K562 (cell line): ENCODE data around the gene CNRIP1. TPM values are rescaled to one million over a fixed set of nuclear protein-coding genes. Genes with fewer than 3 reads are reported as not detected.

ENCODE experiments used
- MAZ ChIP-seq, 2 experiments: fragments of 450-650 bp in 1 of 2; sonication (generic) in 1 of 2; formaldehyde crosslinking; IDR thresholded peaks in 1 of 2; conservative IDR thresholded peaks in 1 of 2; 2 replicates each; pipeline versions ENCODE4 v1.4.0 to v1.5.0; 2020; ENCODE audit warnings: mild to moderate bottlenecking in 1 of 2, missing genetic modification reagents in 1 of 2
- MTF1 ChIP-seq: fragments of 250-450 bp; sonication (Bioruptor Pico); IDR thresholded peaks from 2 replicates; pipeline ENCODE4 v1.9.0; 2021; ENCODE audit warnings: moderate library complexity, mild to moderate bottlenecking, inconsistent platforms, borderline replicate concordance
- PHF8 ChIP-seq: fragments of 200-600 bp; sonication (generic); IDR thresholded peaks from 2 replicates; pipeline ENCODE4 v1.6.1; 2012; ENCODE audit warnings: mixed run types, mild to moderate bottlenecking, inconsistent platforms, low read length, moderate library complexity, borderline replicate concordance
- POLR2H ChIP-seq: IDR thresholded peaks from 2 replicates; pipeline ENCODE4 v1.6.1; 2016; ENCODE audit warnings: missing genetic modification characterization, low read depth, mild to moderate bottlenecking, control low read depth, missing compliant biosample characterization, moderate library complexity
- VEZF1 ChIP-seq: fragments of 200-800 bp; sonication (Bioruptor generic); IDR thresholded peaks from 2 replicates; pipeline ENCODE4 v1.6.1; 2017; ENCODE audit warnings: missing genetic modification characterization, missing compliant biosample characterization
- ZBTB49 ChIP-seq: sonication (generic); formaldehyde crosslinking; IDR thresholded peaks from 2 replicates; pipeline ENCODE4 v1.8.0; 2022; ENCODE audit warnings: missing genetic modification reagents, mild to moderate bottlenecking, borderline replicate concordance
- ZMIZ1 ChIP-seq, 2 experiments: fragments of 150-350 bp in 1 of 2; IDR thresholded peaks; 2 replicates each; pipeline ENCODE4 v1.6.1; 2012 to 2016; ENCODE audit warnings: low read depth in 2 of 2, low read length in 2 of 2, mild to moderate bottlenecking in 1 of 2, moderate library complexity in 1 of 2
- ZNF518B ChIP-seq: fragments of 250-450 bp; sonication (Bioruptor Pico); IDR thresholded peaks from 2 replicates; pipeline ENCODE4 v1.5.0; 2021; ENCODE audit warnings: mild to moderate bottlenecking, moderate library complexity
- ZNF589 ChIP-seq: fragments of 200-800 bp; sonication (Bioruptor generic); IDR thresholded peaks from 2 replicates; pipeline ENCODE4 v1.6.1; 2016; ENCODE audit warnings: low read depth, missing genetic modification characterization, missing compliant biosample characterization
- ZNF717 ChIP-seq: fragments of 250-450 bp; sonication (Bioruptor Pico); IDR thresholded peaks from 2 replicates; pipeline ENCODE4 v1.5.0; 2021
- polyA plus RNA-seq, 8 experiments: library from polyadenylated mRNA; depleted of rRNA in 4 of 8; stranded (reverse) in 5 of 8; unstranded in 3 of 8; fragments of >200 nt; fragmentation: Nextera tagmentation in 2 of 8; fragmentation: Illumina TruSeq in 1 of 8; extraction: Ambion mirVana in 2 of 8; extraction: Trizol in 1 of 8; gene quantifications; 2 replicates each; pipeline versions ENCODE4 v1.2.1 to v1.2.3, GENCODE V29; 2011 to 2014; ENCODE audit warnings: inconsistent platforms in 1 of 8, missing spikeins in 1 of 8
- total RNA-seq, 7 experiments: library from RNA; depleted of rRNA in 6 of 7; stranded (reverse); fragments of >200 nt in 6 of 7; fragmentation: Illumina TruSeq in 2 of 7; extraction: Trizol in 2 of 7; gene quantifications; 2 replicates each; pipeline versions ENCODE4 v1.2.1 to v1.2.3, GENCODE V29; 2011 to 2021; ENCODE audit warnings: low replicate concordance in 1 of 7
- TF ChIP-seq, protein P1 (sequence below): sonication (generic); IDR thresholded peaks from 2 replicates; pipeline ENCODE4 v1.6.1; 2016

CNRIP1 gene
- total and polyA plus RNA-seq, 9 of the 15 experiments (the other 6 are each of a cell fraction or from before 2014, with no cell fraction given) = 0.59 to 2.1 (median 1.5) TPM

DNA sequence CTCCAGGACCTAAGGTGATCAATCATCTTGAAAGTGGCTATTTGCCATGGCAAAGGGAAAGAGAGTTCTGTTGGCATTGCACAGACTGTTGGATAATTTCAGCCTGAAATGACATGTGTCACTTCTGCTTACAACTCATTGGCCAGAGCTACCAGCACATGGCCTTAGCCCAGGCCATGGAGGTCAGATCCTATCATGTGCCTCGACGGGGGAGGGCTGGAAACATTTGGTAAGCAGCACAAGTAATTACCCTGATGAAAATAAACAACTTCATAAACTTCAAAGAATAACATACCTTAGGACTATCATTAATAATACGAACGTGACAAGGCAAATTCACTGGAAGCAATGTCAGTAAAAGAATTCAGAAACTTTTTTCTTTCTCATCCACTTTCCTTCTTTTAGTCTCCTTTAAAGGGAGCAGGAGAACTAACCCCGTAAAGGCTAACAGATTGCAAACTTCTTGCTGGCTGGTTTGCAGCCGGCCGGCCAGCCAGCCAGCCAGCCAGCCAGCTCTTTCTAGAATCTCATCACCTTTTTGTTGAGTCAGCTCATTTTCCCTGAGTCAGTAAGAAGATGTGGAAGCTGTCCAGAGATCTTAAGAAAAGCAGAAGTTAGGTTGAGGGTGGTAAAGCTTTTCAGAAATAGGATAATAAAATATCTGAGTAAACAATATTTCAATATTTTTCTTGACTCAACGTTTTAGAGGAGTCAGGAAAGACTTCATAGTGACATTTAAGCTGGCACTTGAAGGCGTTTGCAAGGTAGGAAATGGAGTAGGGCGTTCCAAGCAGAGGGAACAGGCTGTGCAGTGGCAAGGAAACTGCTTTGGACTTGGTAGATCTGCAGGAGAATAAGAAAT is 31.9 kb downstream of the CNRIP1 start (continued):
- TF ChIP-seq ZMIZ1 (IDR thresholded peaks at IDR 0.05; ENCODE audit: low read depth in 2 of 2, low read length in 2 of 2) (no peak), MAZ (CRISPR knock-in tag; conservative IDR thresholded peaks at IDR 0.05 in 1 of 2, IDR thresholded peaks at IDR 0.05 in 1 of 2) (peak in 1 of 2 experiments; percentile 56; a peak in 1 of 4 replicates), VEZF1 (CRISPR knock-in tag) (peak; percentile 56; the same call in 1 of the 2 replicates), POLR2H (tag) (no peak), MTF1 (CRISPR knock-in tag) (no peak), PHF8 (no peak), ZNF717 (no peak), ZNF518B (CRISPR knock-in tag) (no peak), ZBTB49 (CRISPR knock-in tag) (no peak), ZNF589 (CRISPR knock-in tag) (peak; percentile 32; the same call in 1 of the 2 replicates)
- TF ChIP-seq, protein P1, sequence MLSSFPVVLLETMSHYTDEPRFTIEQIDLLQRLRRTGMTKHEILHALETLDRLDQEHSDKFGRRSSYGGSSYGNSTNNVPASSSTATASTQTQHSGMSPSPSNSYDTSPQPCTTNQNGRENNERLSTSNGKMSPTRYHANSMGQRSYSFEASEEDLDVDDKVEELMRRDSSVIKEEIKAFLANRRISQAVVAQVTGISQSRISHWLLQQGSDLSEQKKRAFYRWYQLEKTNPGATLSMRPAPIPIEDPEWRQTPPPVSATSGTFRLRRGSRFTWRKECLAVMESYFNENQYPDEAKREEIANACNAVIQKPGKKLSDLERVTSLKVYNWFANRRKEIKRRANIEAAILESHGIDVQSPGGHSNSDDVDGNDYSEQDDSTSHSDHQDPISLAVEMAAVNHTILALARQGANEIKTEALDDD = peak; percentile 84
